ENCODE data around the gene LARP4B. TPM values are rescaled to one million over a fixed set of nuclear protein-coding genes. Genes with fewer than 3 reads are reported as not detected.

LARP4B gene
- total RNA-seq, 3 donors from 2014 or later: 97.5 to 155 (median 116) TPM

GRCh38 chr10:806451-807162, 124.9 kb downstream of the LARP4B start:
- intact Hi-C loops (cut with DNase I, micrococcal nuclease): no loop called here
- Histone ChIP-seq H3K9me3 (no peaks in the 10 kb centered on the region), H3K4me1 (ENCODE audit: low read depth) (peaks cover 2% of the 10 kb centered on the region), H3K36me3 (ENCODE audit: low read depth) (peaks cover 5% of the 10 kb centered on the region), H3K4me3 (no peak overlapping the region)
- DNase-seq (no peak), ATAC-seq (no peak)
- TF ChIP-seq CTCF (IDR thresholded peaks at IDR 0.05): no peak

GRCh38 chr10:805620-806305, 125.7 kb downstream of the LARP4B start:
- peaks cover 2% of the 10 kb centered on the region for H3K4me1 ChIP-seq (ENCODE audit: low read depth)
- H3K4me3 ChIP-seq: no peak overlapping the region
- DNase-seq (peak in 1 of 3 donors; percentile 39), ATAC-seq (no peak)
- intact Hi-C loops (cut with DNase I, micrococcal nuclease): no loop called here
- H3K9me3 ChIP-seq: no peaks in the 10 kb centered on the region
- H3K36me3 ChIP-seq (ENCODE audit: low read depth): peaks cover 5% of the 10 kb centered on the region
- TF ChIP-seq CTCF (IDR thresholded peaks at IDR 0.05): no peak

GRCh38 chr10:804787-805619, 126.5 kb downstream of the LARP4B start:
- ATAC-seq: peak; percentile 33
- intact Hi-C loops (cut with DNase I, micrococcal nuclease): no loop called here
- TF ChIP-seq CTCF (IDR thresholded peaks at IDR 0.05): no peak
- peaks cover 2% of the 10 kb centered on the region for H3K4me1 ChIP-seq (ENCODE audit: low read depth)
- no peaks in the 10 kb centered on the region for H3K9me3 ChIP-seq
- no peak overlapping the region for H3K4me3 ChIP-seq
- DNase-seq: peak in 1 of 3 donors; percentile 50
- H3K36me3 ChIP-seq (ENCODE audit: low read depth): peaks cover 5% of the 10 kb centered on the region

DNA sequence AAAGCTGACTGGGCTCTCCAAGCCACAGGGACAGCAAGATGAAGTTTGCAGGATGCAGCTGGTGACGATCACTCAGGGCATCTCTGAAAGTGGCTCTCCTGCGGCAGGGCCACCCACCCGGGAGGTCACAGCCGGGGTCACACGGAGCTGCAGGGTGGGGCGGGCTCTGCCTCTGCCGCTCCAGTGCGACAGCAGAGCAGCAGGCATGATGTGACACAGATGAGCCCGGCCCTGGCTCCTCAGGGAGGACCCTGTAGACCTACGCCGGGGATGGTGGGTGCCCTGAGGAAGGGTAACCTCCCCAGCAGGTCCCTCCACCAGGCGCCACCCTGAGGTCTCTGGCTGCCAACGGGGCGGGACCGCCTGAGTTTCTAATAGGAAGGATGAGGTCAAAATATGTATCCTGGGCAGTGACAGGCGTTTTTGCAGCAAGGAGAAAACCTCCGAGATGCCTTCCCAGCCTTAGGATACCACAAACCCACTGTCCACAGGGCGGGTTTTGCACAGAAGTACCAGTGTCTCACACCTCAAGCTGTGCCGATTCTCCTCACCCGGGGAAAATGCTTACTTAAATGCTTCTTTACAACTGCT, 127.2 kb downstream of the LARP4B start:
- peak; percentile 3 for ATAC-seq
- no peak for TF ChIP-seq CTCF (IDR thresholded peaks at IDR 0.05)
- peak in 1 of 3 donors; percentile 49 for DNase-seq
- Histone ChIP-seq H3K4me3 (no peak overlapping the region), H3K36me3 (ENCODE audit: low read depth) (peaks cover 5% of the 10 kb centered on the region), H3K9me3 (no peaks in the 10 kb centered on the region), H3K4me1 (ENCODE audit: low read depth) (peaks cover 2% of the 10 kb centered on the region)
- intact Hi-C loops (cut with DNase I, micrococcal nuclease): no loop called here

- H3K9me3 ChIP-seq: no peaks in the 10 kb centered on the region
- DNase-seq: peak in 1 of 3 donors; percentile 44
- ATAC-seq: peak; percentile 17
- intact Hi-C loops (cut with DNase I, micrococcal nuclease): no loop called here
- H3K4me1 ChIP-seq (ENCODE audit: low read depth): peaks cover 2% of the 10 kb centered on the region
- no peak for TF ChIP-seq CTCF (IDR thresholded peaks at IDR 0.05)
- no peak overlapping the region for H3K4me3 ChIP-seq
- peaks cover 5% of the 10 kb centered on the region for H3K36me3 ChIP-seq (ENCODE audit: low read depth)
Observed at GRCh38 chr10:803041-803741, 128.3 kb downstream of the LARP4B start.
